Peyer's patch (tissue), 4 donors: ENCODE results near the gene DCTN3. TPM values are rescaled to one million over a fixed set of nuclear protein-coding genes. Genes with fewer than 3 reads are reported as not detected.
A peak's percentile ranks its signal among the peaks of the same experiment; 100 is the strongest.

Experiments used
- DNase-seq, 3 donors: peaks; one replicate each; pipeline ENCODE4 v3.0.0-alpha.2; 2017 to 2019
- H3K27ac ChIP-seq, 4 donors: fragments of 200-600 bp; sonication (generic); one replicate each; pipeline ENCODE4 v1.5.1; 2016 to 2019
- H3K27me3 ChIP-seq, 2 donors: fragments of 200-600 bp; sonication (generic); one replicate each; pipeline ENCODE4 v1.5.1; 2019
- H3K36me3 ChIP-seq, 3 donors: fragments of 200-600 bp; sonication (generic); one replicate each; pipeline ENCODE4 v1.5.1; 2016 to 2019
- H3K4me1 ChIP-seq, 4 donors: fragments of 200-600 bp; sonication (generic); one replicate each; pipeline ENCODE4 v1.5.1; 2016 to 2019
- H3K4me3 ChIP-seq, 4 donors: fragments of 200-600 bp; sonication (generic); 1 replicate in 3 of 4; 2 replicates in 1 of 4; pipeline ENCODE4 v1.5.1; 2016 to 2019; ENCODE audit warnings: mild to moderate bottlenecking in 1 of 4
- H3K9me3 ChIP-seq, 4 donors: fragments of 200-600 bp; sonication (generic); one replicate each; pipeline ENCODE4 v1.5.1; 2016 to 2019; ENCODE audit warnings: mild to moderate bottlenecking in 1 of 4
- CTCF ChIP-seq, 6 experiments: fragments of 450-650 bp in 4 of 6; fragments of 200-600 bp in 2 of 6; sonication (generic) in 1 of 6; IDR thresholded peaks; one replicate each; pipeline ENCODE4 v1.5.1; 2017 to 2019; ENCODE audit warnings: antibody characterized with exemption in 6 of 6, mild to moderate bottlenecking in 3 of 6, moderate library complexity in 1 of 6
- POLR2A ChIP-seq, 2 donors: fragments of 450-650 bp; IDR thresholded peaks; one replicate each; pipeline ENCODE4 v1.5.1; 2017; ENCODE audit warnings: antibody characterized with exemption in 2 of 2, mild to moderate bottlenecking in 2 of 2, moderate library complexity in 2 of 2
- total RNA-seq, 4 donors: library from RNA; depleted of rRNA; stranded (reverse); fragments of >200 nt; gene quantifications; one replicate each; pipeline ENCODE4 v1.1.0, GENCODE V29; 2016

Gene DCTN3
- total RNA-seq, 4 donors from 2014 or later: 37.4 to 70.1 (median 47.5) TPM

- Histone ChIP-seq H3K27ac (peak overlapping the region in 2 of 4 donors; percentile 84 to 91), H3K4me1 (peaks cover 4 to 62% (median 18%) of the 10 kb centered on the region in 4 donors), H3K9me3 (no peaks in the 10 kb centered on the region), H3K36me3 (peaks cover 0 to 25% (median 0%) of the 10 kb centered on the region in 3 donors), H3K4me3 (no peak overlapping the region), H3K27me3 (no peaks in the 10 kb centered on the region)
- DNase-seq: no peak
- no peak for TF ChIP-seq POLR2A (IDR thresholded peaks at IDR 0.05)
- TF ChIP-seq CTCF (IDR thresholded peaks at IDR 0.05): no peak
Measured at GRCh38 chr9:34650816-34651215, 30.5 kb upstream of the DCTN3 start.

DNA sequence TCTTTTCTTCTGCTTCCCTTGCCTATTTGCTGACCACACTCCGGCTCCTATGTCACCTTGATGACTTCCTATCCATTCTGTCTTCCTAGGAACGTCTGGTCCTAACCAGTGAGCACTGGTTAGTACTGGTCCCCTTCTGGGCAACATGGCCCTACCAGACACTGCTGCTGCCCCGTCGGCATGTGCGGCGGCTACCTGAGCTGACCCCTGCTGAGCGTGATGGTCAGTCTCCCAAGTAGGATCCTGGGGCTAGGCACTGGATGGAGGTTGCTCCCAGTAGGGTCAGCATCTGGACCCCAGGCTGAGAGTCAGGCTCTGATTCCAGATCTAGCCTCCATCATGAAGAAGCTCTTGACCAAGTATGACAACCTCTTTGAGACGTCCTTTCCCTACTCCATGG lies 28.4 kb upstream of the DCTN3 start:
- Histone ChIP-seq H3K4me1 (peaks cover 4 to 46% (median 18%) of the 10 kb centered on the region in 4 donors), H3K27me3 (no peaks in the 10 kb centered on the region), H3K9me3 (no peaks in the 10 kb centered on the region), H3K36me3 (peaks cover 0 to 25% (median 0%) of the 10 kb centered on the region in 3 donors), H3K27ac (no peak overlapping the region), H3K4me3 (no peak overlapping the region)
- no peak for DNase-seq
- TF ChIP-seq CTCF (IDR thresholded peaks at IDR 0.05) (no peak), POLR2A (IDR thresholded peaks at IDR 0.05) (no peak)

GRCh38 chr9:34647651-34648050 lies 27.4 kb upstream of the DCTN3 start:
- peaks cover 4 to 36% (median 15%) of the 10 kb centered on the region in 4 donors for H3K4me1 ChIP-seq

DNA sequence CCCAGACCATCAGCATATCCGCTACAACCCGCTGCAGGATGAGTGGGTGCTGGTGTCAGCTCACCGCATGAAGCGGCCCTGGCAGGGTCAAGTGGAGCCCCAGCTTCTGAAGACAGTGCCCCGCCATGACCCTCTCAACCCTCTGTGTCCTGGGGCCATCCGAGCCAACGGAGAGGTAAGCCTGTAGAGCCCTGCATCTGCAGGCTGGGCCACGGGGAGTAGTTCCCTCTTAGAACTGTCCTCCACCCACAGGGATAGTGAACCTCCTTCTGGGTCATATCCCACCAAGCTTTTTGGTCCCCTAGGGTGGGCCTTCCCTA lies 26.7 kb upstream of the DCTN3 start:
- H3K27me3 ChIP-seq: no peaks in the 10 kb centered on the region
- H3K9me3 ChIP-seq: no peaks in the 10 kb centered on the region
- peaks cover 0 to 25% (median 0%) of the 10 kb centered on the region in 3 donors for H3K36me3 ChIP-seq
- no peak for TF ChIP-seq POLR2A (IDR thresholded peaks at IDR 0.05)
- TF ChIP-seq CTCF (IDR thresholded peaks at IDR 0.05): no peak
- H3K4me3 ChIP-seq: peak overlapping the region; percentile 69 to 83 (median 78)
- no peak for DNase-seq
- peaks cover 0 to 30% (median 14%) of the 10 kb centered on the region in 4 donors for H3K4me1 ChIP-seq
- H3K27ac ChIP-seq: peak overlapping the region; percentile 75 to 94 (median 88)

More at GRCh38 chr9:34647651-34648050, 27.4 kb upstream of the DCTN3 start:
- H3K36me3 ChIP-seq: peaks cover 0 to 25% (median 0%) of the 10 kb centered on the region in 3 donors
- no peaks in the 10 kb centered on the region for H3K27me3 ChIP-seq
- no peaks in the 10 kb centered on the region for H3K9me3 ChIP-seq
- no peak for DNase-seq
- TF ChIP-seq CTCF (IDR thresholded peaks at IDR 0.05) (no peak), POLR2A (IDR thresholded peaks at IDR 0.05) (no peak)
- H3K27ac ChIP-seq: peak overlapping the region; percentile 75 to 94 (median 88)
- peak overlapping the region; percentile 69 to 83 (median 78) for H3K4me3 ChIP-seq

DNA sequence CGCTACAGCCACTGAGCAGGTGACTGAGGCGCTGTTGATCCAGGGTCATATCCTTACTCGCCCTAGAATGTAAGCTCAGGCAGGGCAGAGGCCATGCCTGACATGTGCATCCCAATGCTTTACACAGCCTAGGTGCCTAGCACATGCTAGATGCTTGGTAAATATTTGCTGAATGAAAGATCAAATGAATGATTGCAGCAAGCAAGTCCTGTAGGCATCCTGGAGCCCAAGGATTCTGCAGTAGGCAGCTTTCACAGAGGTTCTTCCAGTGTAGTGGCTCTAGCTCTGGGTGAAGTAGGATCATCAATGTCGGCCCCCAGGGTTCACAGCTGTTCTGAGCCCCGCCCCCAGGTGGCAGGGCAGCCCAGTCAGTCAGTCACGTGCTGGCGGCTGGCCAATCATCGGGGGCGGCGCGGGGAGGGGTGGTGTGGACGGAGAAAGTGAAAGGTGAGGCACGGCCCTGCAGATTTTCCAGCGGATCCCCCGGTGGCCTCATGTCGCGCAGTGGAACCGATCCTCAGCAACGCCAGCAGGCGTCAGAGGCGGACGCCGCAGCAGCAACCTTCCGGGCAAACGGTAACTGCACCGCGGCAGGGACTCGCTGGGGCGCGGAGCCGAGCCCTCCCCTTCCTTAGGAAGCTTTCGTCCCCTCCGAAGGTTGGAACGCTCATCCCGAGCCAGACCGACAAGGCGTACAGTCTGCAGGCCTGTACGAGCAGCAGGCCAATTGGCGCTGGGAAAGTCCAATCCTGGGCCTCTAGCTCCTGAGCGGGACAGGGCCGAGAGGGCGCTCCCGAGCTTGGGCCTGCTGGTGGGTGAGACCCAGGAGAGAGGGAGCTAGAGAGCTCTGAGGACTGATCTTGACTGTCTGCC lies 26.2 kb upstream of the DCTN3 start, which contains the start of gene GALT:
TSS of gene GALT (plus strand) at position 465 of the 873 bp plus-strand sequence. CDS start at position 495, 30 bp downstream.
- H3K4me1 ChIP-seq: peaks cover 0 to 28% (median 14%) of the 10 kb centered on the region in 4 donors
- H3K36me3 ChIP-seq: peaks cover 0 to 25% (median 0%) of the 10 kb centered on the region in 3 donors
- H3K9me3 ChIP-seq: no peaks in the 10 kb centered on the region
- peak in 4 of 6 experiments; percentile 1 to 54 (median 26) for TF ChIP-seq CTCF (IDR thresholded peaks at IDR 0.05)
- peak; percentile 65 to 77 for TF ChIP-seq POLR2A (IDR thresholded peaks at IDR 0.05)
- H3K4me3 ChIP-seq: peak within 1 kb of the TSS; percentile 69 to 83 (median 78)
- peak within 1 kb of the TSS; percentile 75 to 94 (median 88) for H3K27ac ChIP-seq
- peak; percentile 99 to 100 (median 99) for DNase-seq
- no peaks in the 10 kb centered on the region for H3K27me3 ChIP-seq
